BJ (cell line): ENCODE results near the gene TMEM30B. TPM values are rescaled to one million over a fixed set of nuclear protein-coding genes. Genes with fewer than 3 reads are reported as not detected.
A peak's percentile ranks its signal among the peaks of the same experiment; 100 is the strongest.

Source experiments
- CTCF ChIA-PET: fragments of 350-600 bp; formaldehyde crosslinking; extraction: SDS; loops from one replicate; lab custom pipeline; 2021; ENCODE audit warnings: antibody characterized with exemption, inconsistent platforms; lab: Yijun Ruan, JAX
- POLR2A ChIA-PET: fragments of 300-600 bp; sonication (Branson Sonifier 250); formaldehyde crosslinking; extraction: SDS; loops from one replicate; lab custom pipeline; 2021; ENCODE audit warnings: antibody characterized with exemption; lab: Charles Lee
- DNase-seq: peaks from one replicate; pipeline ENCODE4 v3.0.0-alpha.2; 2011; ENCODE audit warnings: low read depth
- H3K27me3 ChIP-seq: 2 replicates; pipeline ENCODE4 v1.6.0; 2011; ENCODE audit warnings: low read length; ENCODE audit not compliant: control insufficient read depth, insufficient read depth
- H3K36me3 ChIP-seq: 2 replicates; pipeline ENCODE4 v1.5.1; 2011; ENCODE audit warnings: low read length; ENCODE audit not compliant: control insufficient read depth, insufficient read depth
- H3K4me3 ChIP-seq: 2 replicates; pipeline ENCODE4 v1.5.1; 2011; ENCODE audit warnings: low read depth, mild to moderate bottlenecking, control low read depth, low read length
- CTCF ChIP-seq: IDR thresholded peaks from 2 replicates; pipeline ENCODE4 v1.5.1; 2011; ENCODE audit warnings: low read depth, mild to moderate bottlenecking, control low read depth, inconsistent platforms, low read length, moderate library complexity; ENCODE audit not compliant: insufficient read depth
- polyA plus RNA-seq: library from polyadenylated mRNA; depleted of rRNA; stranded (reverse); fragments of >200 nt; gene quantifications from 2 replicates; pipeline ENCODE4 v1.2.3, GENCODE V29; 2011

The TMEM30B gene
- polyA plus RNA-seq, 1 experiment, result 0.32 TPM

GRCh38 chr14:61277784-61278183, 3.4 kb downstream of the TMEM30B start:
- H3K27me3 ChIP-seq, result peaks cover 9% of the 10 kb centered on the region
- POLR2A ChIA-PET, result no interaction called here
- no peak for DNase-seq
- H3K36me3 ChIP-seq, result no peaks in the 10 kb centered on the region
- CTCF ChIA-PET, result interaction anchor here (1.1 kb wide), 1 partner anchor 8 kb away, joined by 7 read pairs; no protein-coding TSS in a partner anchor
- no peak overlapping the region for H3K4me3 ChIP-seq
- no peak for TF ChIP-seq CTCF

- H3K27me3 ChIP-seq, result peaks cover 9% of the 10 kb centered on the region
- CTCF ChIA-PET, result interaction anchor here (1.1 kb wide), 1 partner anchor 9 kb away, joined by 7 read pairs; no protein-coding TSS in a partner anchor
- no peak for DNase-seq
- POLR2A ChIA-PET, result no interaction called here
- no peak for TF ChIP-seq CTCF
- no peak overlapping the region for H3K4me3 ChIP-seq
- H3K36me3 ChIP-seq, result no peaks in the 10 kb centered on the region
Observed at GRCh38 chr14:61277232-61277631, 3.9 kb downstream of the TMEM30B start.

- TF ChIP-seq CTCF, result no peak
- ChIA-PET CTCF (interaction anchor here (0.6 to 2.4 kb wide), 2 partner anchors 11 to 12 kb away, joined by 3 to 12 read pairs; no protein-coding TSS in a partner anchor), POLR2A (no interaction called here)
- Histone ChIP-seq H3K36me3 (no peaks in the 10 kb centered on the region), H3K27me3 (peaks cover 2% of the 10 kb centered on the region; the same call in 1 of the 2 replicates), H3K4me3 (no peak overlapping the region)
- no peak for DNase-seq
Observed at GRCh38 chr14:61271552-61271951, 9.6 kb downstream of the TMEM30B start.

- DNase-seq, result no peak
- Histone ChIP-seq H3K27me3 (peaks cover 2% of the 10 kb centered on the region; the same call in 1 of the 2 replicates), H3K36me3 (no peaks in the 10 kb centered on the region), H3K4me3 (no peak overlapping the region)
- CTCF ChIA-PET, result interaction anchor here (1.6 to 2.4 kb wide), 2 partner anchors 8 to 12 kb away, joined by 4 to 12 read pairs; no protein-coding TSS in a partner anchor
- TF ChIP-seq CTCF, result no peak
- POLR2A ChIA-PET, result no interaction called here
Observed at GRCh38 chr14:61270714-61271113, 10.4 kb downstream of the TMEM30B start.

GRCh38 chr14:61269321-61270083, 11.6 kb downstream of the TMEM30B start:
- H3K36me3 ChIP-seq, result no peaks in the 10 kb centered on the region
- TF ChIP-seq CTCF, result peak; percentile 68
- ChIA-PET POLR2A (no interaction called here), CTCF (interaction anchor here (0.6 to 1.6 kb wide), 6 partner anchors 10 to 319 kb away, joined by 3 to 7 read pairs (median 4); no protein-coding TSS in a partner anchor)
- peak overlapping the region; percentile 39 for H3K4me3 ChIP-seq
- H3K27me3 ChIP-seq, result peaks cover under 1% of the 10 kb centered on the region; the same call in 1 of the 2 replicates
- DNase-seq, result no peak
